ENCODE results near the gene PLA2G4A. TPM values are rescaled to one million over a fixed set of nuclear protein-coding genes. Genes with fewer than 3 reads are reported as not detected.
A peak's percentile ranks its signal among the peaks of the same experiment; 100 is the strongest.

PLA2G4A gene
- total RNA-seq, 2 donors from 2014 or later, result 0.35 to 0.96 TPM

- no peak for DNase-seq
- no peaks in the 10 kb centered on the region for H3K36me3 Mint-ChIP-seq (ENCODE audit: low read depth)
- H3K4me3 Mint-ChIP-seq, result no peak overlapping the region
- peak; percentile 52 for ATAC-seq
- H3K27me3 Mint-ChIP-seq, result peaks cover 35% of the 10 kb centered on the region
- peaks cover 6% of the 10 kb centered on the region for H3K4me1 Mint-ChIP-seq
- H3K9me3 ChIP-seq (ENCODE audit: control insufficient read depth, low read length, poor library complexity, severe bottlenecking), result no peaks in the 10 kb centered on the region
- H3K27ac Mint-ChIP-seq, result no peak overlapping the region
Measured at GRCh38 chr1:186985889-186986491, 157.2 kb downstream of the PLA2G4A start.

DNA sequence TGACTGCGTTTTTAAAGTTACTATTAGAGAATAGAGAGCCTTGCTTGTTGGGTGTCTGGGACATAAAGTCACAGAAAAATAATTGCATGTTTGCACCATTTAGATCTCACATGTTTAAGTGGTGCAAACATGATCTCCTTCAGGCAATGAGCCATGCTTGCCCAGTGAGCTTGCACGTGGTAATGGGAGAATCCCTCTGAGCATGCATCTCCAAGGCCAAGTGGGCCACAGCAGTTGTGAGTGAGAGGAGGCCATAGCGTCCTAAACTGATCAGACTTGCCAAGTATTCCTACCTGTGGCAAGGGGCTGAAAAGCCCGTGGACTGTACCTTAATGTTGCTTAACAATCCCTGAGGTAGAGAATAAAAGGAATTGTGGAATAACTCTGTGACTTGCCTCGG is 158.3 kb downstream of the PLA2G4A start:
- no peak for ATAC-seq
- Mint-ChIP-seq H3K36me3 (ENCODE audit: low read depth) (no peaks in the 10 kb centered on the region), H3K27me3 (peaks cover 34% of the 10 kb centered on the region), H3K4me3 (no peak overlapping the region), H3K4me1 (peaks cover 6% of the 10 kb centered on the region), H3K27ac (no peak overlapping the region)
- no peak for DNase-seq
- no peaks in the 10 kb centered on the region for H3K9me3 ChIP-seq (ENCODE audit: control insufficient read depth, low read length, poor library complexity, severe bottlenecking)

DNA sequence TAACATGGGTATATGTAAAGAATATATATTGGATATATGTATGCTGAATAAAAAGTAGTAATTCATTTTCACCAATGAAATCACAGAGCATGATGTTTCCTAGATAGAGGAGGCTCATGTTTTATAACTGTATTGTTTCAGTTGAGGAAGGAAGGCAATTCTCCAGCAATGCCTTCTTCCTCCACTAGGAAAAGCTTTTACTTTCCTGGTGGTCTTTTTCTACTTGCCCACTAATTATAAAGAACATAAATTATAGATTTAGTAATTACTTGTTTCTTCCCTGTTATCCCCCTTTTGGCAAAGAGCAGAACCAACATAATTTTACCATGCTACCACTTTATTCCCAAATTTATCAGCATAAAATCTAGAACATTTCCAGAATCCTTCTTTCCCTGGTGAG is 159.0 kb downstream of the PLA2G4A start:
- Mint-ChIP-seq H3K4me1 (peaks cover 6% of the 10 kb centered on the region), H3K27me3 (peaks cover 27% of the 10 kb centered on the region), H3K27ac (no peak overlapping the region), H3K36me3 (ENCODE audit: low read depth) (no peaks in the 10 kb centered on the region), H3K4me3 (no peak overlapping the region)
- no peaks in the 10 kb centered on the region for H3K9me3 ChIP-seq (ENCODE audit: control insufficient read depth, low read length, poor library complexity, severe bottlenecking)
- no peak for ATAC-seq
- no peak for DNase-seq

DNA sequence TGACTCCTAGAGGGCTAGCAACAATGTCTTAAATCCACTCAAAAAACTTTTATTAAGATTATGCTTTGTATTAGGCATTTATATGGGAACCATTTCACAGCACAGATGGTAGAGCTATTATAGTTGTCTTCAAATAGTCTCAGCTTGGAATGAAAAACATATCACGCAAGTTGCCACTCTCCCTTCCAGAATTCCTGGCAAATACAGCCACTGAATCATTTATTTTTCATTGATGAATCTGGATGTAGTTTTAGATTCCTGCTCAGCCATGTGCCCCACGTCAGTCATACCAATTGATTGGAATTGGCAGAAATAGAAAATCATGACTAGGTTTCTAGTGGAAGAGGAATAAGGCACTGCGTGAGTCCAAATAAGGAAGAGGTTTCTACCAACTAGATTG is 165.2 kb downstream of the PLA2G4A start:
- peaks cover 3% of the 10 kb centered on the region for H3K4me1 Mint-ChIP-seq

DNA sequence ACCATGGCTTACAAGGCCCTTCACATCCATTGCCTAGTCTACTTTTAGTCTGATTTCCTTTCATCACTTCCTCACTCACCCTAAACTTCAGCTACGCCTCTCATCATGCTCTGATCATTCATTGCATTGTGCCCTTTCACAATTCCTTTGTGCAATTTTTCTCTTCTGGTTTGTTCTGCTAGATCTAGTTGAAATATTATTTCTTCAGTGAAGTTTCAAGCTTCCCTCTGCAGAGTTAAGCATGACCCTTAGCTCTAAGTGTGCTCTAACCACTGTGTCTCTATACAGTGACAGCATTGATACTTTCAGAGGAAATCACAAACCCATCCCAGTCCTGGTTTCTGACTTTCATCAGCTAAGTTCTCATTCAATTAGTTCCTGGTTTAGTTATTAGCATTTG is 166.1 kb downstream of the PLA2G4A start:
- peaks cover 4% of the 10 kb centered on the region for H3K27me3 Mint-ChIP-seq
- no peak overlapping the region for H3K27ac Mint-ChIP-seq
- H3K36me3 Mint-ChIP-seq (ENCODE audit: low read depth), result no peaks in the 10 kb centered on the region
- DNase-seq (no peak), ATAC-seq (no peak)
- no peaks in the 10 kb centered on the region for H3K9me3 ChIP-seq (ENCODE audit: control insufficient read depth, low read length, poor library complexity, severe bottlenecking)
- H3K4me1 Mint-ChIP-seq, result peaks cover 2% of the 10 kb centered on the region
- no peak overlapping the region for H3K4me3 Mint-ChIP-seq

More for the DNA sequence above, 165.2 kb downstream of the PLA2G4A start:
- ATAC-seq (no peak), DNase-seq (no peak)
- H3K4me3 Mint-ChIP-seq, result no peak overlapping the region
- no peaks in the 10 kb centered on the region for H3K36me3 Mint-ChIP-seq (ENCODE audit: low read depth)
- H3K27ac Mint-ChIP-seq, result no peak overlapping the region
- H3K9me3 ChIP-seq (ENCODE audit: control insufficient read depth, low read length, poor library complexity, severe bottlenecking), result no peaks in the 10 kb centered on the region
- H3K27me3 Mint-ChIP-seq, result peaks cover 8% of the 10 kb centered on the region

- H3K4me1 Mint-ChIP-seq, result no peaks in the 10 kb centered on the region
- H3K27me3 Mint-ChIP-seq, result peaks cover 9% of the 10 kb centered on the region
- no peak for DNase-seq
- ATAC-seq, result no peak
- no peak overlapping the region for H3K27ac Mint-ChIP-seq
- no peak overlapping the region for H3K4me3 Mint-ChIP-seq
- no peaks in the 10 kb centered on the region for H3K9me3 ChIP-seq (ENCODE audit: control insufficient read depth, low read length, poor library complexity, severe bottlenecking)
- no peaks in the 10 kb centered on the region for H3K36me3 Mint-ChIP-seq (ENCODE audit: low read depth)
Measured at GRCh38 chr1:186996816-186997215, 168.1 kb downstream of the PLA2G4A start.

GRCh38 chr1:186997877-186998276 is 169.1 kb downstream of the PLA2G4A start:
- Mint-ChIP-seq H3K27me3 (peaks cover 9% of the 10 kb centered on the region), H3K4me3 (no peak overlapping the region), H3K4me1 (no peaks in the 10 kb centered on the region), H3K36me3 (ENCODE audit: low read depth) (no peaks in the 10 kb centered on the region), H3K27ac (no peak overlapping the region)
- no peak for DNase-seq
- no peak for ATAC-seq
- no peaks in the 10 kb centered on the region for H3K9me3 ChIP-seq (ENCODE audit: control insufficient read depth, low read length, poor library complexity, severe bottlenecking)

DNA sequence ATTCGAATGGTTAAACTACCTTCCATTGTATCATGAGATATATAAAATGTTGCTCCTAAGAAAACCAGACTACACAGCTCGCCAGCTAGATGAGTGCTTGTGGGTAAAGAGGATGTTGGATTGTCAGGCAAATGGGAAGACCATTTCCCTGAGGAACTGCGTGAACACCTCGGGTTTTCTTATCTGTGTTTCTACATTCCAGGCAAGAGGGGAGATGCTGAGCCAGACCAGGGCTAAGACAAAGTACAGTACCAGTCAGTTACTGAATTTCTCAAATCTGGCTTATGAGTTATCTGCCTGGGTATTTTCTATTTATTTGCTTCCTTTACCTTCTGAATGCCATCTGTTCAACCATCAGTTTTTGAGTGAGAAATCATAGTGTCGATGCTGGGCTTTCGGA is 170.8 kb downstream of the PLA2G4A start:
- Mint-ChIP-seq H3K27ac (no peak overlapping the region), H3K4me3 (no peak overlapping the region)
- ATAC-seq, result no peak

GRCh38 chr1:187001198-187001889 is 172.6 kb downstream of the PLA2G4A start:
- no peak overlapping the region for H3K4me3 Mint-ChIP-seq
- no peaks in the 10 kb centered on the region for H3K4me1 Mint-ChIP-seq
- no peak for DNase-seq
- ATAC-seq, result no peak
- no peaks in the 10 kb centered on the region for H3K36me3 Mint-ChIP-seq (ENCODE audit: low read depth)
- no peaks in the 10 kb centered on the region for H3K9me3 ChIP-seq (ENCODE audit: control insufficient read depth, low read length, poor library complexity, severe bottlenecking)
- H3K27ac Mint-ChIP-seq, result no peak overlapping the region
- peaks cover 9% of the 10 kb centered on the region for H3K27me3 Mint-ChIP-seq

More for the DNA sequence above, 170.8 kb downstream of the PLA2G4A start:
- Mint-ChIP-seq H3K36me3 (ENCODE audit: low read depth) (no peaks in the 10 kb centered on the region), H3K27me3 (peaks cover 9% of the 10 kb centered on the region), H3K4me1 (no peaks in the 10 kb centered on the region)
- no peak for DNase-seq
- no peaks in the 10 kb centered on the region for H3K9me3 ChIP-seq (ENCODE audit: control insufficient read depth, low read length, poor library complexity, severe bottlenecking)

DNA sequence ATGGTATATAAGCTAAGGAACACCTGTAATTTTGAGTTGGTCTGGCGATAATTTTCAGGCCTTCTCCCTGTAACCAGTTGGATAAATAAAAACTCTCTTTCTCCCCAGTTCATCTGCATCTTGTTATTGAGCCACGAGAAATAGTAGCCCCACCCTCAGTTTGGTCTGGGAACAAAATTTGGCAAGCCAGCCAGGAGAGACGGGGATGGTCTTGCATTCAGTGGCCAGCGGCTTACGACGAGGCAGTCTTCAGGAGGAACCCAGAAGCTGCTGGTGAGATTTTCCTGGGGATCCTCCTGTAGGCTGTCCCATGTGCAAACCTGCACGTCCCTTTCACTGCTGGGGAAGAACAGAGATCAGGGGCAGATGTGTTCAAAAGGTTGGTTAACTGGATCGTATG is 174.6 kb downstream of the PLA2G4A start:
- ATAC-seq (no peak), DNase-seq (no peak)
- no peak overlapping the region for H3K4me3 Mint-ChIP-seq
- H3K4me1 Mint-ChIP-seq, result no peaks in the 10 kb centered on the region
- H3K36me3 Mint-ChIP-seq (ENCODE audit: low read depth), result no peaks in the 10 kb centered on the region
- no peaks in the 10 kb centered on the region for H3K9me3 ChIP-seq (ENCODE audit: control insufficient read depth, low read length, poor library complexity, severe bottlenecking)
- peaks cover 9% of the 10 kb centered on the region for H3K27me3 Mint-ChIP-seq
- no peak overlapping the region for H3K27ac Mint-ChIP-seq

DNA sequence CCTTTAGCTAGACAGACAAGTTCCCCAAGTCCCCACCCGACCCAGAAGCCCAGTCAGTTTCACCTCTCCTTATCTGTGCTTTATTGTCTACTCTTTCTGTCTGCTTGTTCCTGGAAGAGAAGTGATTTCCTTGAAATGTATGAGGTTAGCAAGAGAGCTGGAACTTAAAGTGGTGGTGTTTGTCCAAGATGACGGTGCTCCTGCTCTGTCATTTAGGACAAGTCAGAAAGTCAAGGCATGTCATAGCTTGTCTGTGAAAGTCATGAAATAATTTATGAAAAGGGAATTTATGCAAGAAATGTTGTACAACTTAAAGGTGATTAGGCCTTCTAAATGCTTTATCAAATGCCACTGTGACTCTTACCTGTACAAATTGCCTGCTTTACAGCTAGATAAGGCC is 178.1 kb downstream of the PLA2G4A start:
- Mint-ChIP-seq H3K27me3 (peaks cover 4% of the 10 kb centered on the region), H3K27ac (no peak overlapping the region), H3K4me1 (no peaks in the 10 kb centered on the region), H3K4me3 (no peak overlapping the region), H3K36me3 (ENCODE audit: low read depth) (no peaks in the 10 kb centered on the region)
- no peak for ATAC-seq
- no peaks in the 10 kb centered on the region for H3K9me3 ChIP-seq (ENCODE audit: control insufficient read depth, low read length, poor library complexity, severe bottlenecking)
- no peak for DNase-seq

GRCh38 chr1:187009320-187009719 is 180.6 kb downstream of the PLA2G4A start:
- Mint-ChIP-seq H3K27me3 (peaks cover 6% of the 10 kb centered on the region), H3K27ac (no peak overlapping the region), H3K36me3 (ENCODE audit: low read depth) (no peaks in the 10 kb centered on the region), H3K4me1 (no peaks in the 10 kb centered on the region), H3K4me3 (no peak overlapping the region)
- H3K9me3 ChIP-seq (ENCODE audit: control insufficient read depth, low read length, poor library complexity, severe bottlenecking), result no peaks in the 10 kb centered on the region
- DNase-seq (no peak), ATAC-seq (no peak)

DNA sequence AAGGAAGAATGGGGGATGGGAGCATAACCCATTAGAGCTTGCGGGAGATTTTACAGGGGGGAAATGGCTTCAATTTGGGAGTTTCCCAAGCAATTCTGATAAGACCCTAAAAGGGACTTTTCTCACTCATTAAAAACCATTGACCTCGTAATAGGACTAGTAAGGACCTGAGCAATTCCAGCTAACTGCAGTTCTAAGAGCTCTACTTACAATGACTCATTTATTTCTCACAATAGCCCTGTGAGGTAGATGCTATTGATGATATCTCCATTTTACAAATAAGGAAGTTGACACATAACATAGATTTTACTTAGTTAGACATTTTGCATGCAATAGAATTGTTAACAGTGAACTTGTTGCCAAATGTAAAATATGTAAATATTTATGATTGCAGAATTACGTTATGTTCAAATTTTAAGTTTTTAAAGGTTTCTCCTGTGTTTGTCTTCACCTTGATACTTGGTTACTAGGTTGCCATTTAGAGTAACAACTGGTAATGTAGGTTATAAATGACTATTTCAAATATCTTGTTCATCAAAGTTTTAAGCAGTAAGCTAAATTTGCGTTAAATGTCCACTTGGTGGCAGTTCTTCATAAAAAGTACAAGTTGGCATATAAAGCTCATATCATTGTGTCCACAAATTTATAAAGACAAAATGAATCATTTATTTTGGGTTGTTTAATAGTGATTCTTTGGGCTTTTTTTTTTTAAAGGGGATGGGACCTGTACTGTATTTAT is 182.0 kb downstream of the PLA2G4A start:
- ATAC-seq (no peak), DNase-seq (no peak)
- H3K36me3 Mint-ChIP-seq (ENCODE audit: low read depth), result no peaks in the 10 kb centered on the region
- no peak overlapping the region for H3K27ac Mint-ChIP-seq
- no peaks in the 10 kb centered on the region for H3K9me3 ChIP-seq (ENCODE audit: control insufficient read depth, low read length, poor library complexity, severe bottlenecking)
- H3K4me1 Mint-ChIP-seq, result no peaks in the 10 kb centered on the region
- H3K4me3 Mint-ChIP-seq, result no peak overlapping the region
- peaks cover 6% of the 10 kb centered on the region for H3K27me3 Mint-ChIP-seq
